C4-2B (cell line): Measurements from ENCODE around the gene FAHD2A.

ENCODE experiments used
- CTCF ChIP-seq: fragments of 450-650 bp; conservative IDR thresholded peaks from 2 replicates; pipeline ENCODE4 v1.5.1; 2017; ENCODE audit warnings: mild to moderate bottlenecking
- ZFX ChIP-seq: fragments of 450-650 bp; IDR thresholded peaks from 2 replicates; pipeline ENCODE4 v1.6.1; 2017

GRCh38 chr2:95392320-95392719 is 10.2 kb upstream of the FAHD2A start:
- TF ChIP-seq CTCF (no peak), ZFX (no peak)
